CD14-positive monocyte (primary cell): ENCODE results near the gene FRMD4A. TPM values are rescaled to one million over a fixed set of nuclear protein-coding genes. Genes with fewer than 3 reads are reported as not detected.

ENCODE experiments used
- DNase-seq, 3 donors: peaks; one replicate each; pipeline ENCODE4 v3.0.0-alpha.2; 2011 to 2022
- H2AFZ ChIP-seq: 2 replicates; pipeline ENCODE4 v1.6.0; 2012; ENCODE audit warnings: mild to moderate bottlenecking, low read depth, low read length, inconsistent platforms; ENCODE audit not compliant: insufficient read depth, poor library complexity, severe bottlenecking
- H3K27ac ChIP-seq, 2 donors: 1 replicate in 1 of 2; 2 replicates in 1 of 2; pipeline ENCODE4 v1.5.1; 2012 to 2013; ENCODE audit warnings: low read length in 2 of 2, control low read depth in 1 of 2, inconsistent platforms in 1 of 2, low read depth in 1 of 2, mild to moderate bottlenecking in 1 of 2
- H3K27me3 ChIP-seq, 2 donors: one replicate each; pipeline versions ENCODE4 v1.6.0 to v1.6.1; 2011 to 2013; ENCODE audit warnings: low read length in 2 of 2; ENCODE audit not compliant: control insufficient read depth in 2 of 2, insufficient read depth in 2 of 2
- H3K36me3 ChIP-seq, 2 donors: replicated peaks in 1 of 2; 1 replicate in 1 of 2; 2 replicates in 1 of 2; pipeline versions ENCODE4 v1.5.1 to v1.6.1; 2012 to 2013; ENCODE audit warnings: low read length in 2 of 2, control low read depth in 1 of 2, inconsistent platforms in 1 of 2, mild to moderate bottlenecking in 1 of 2; ENCODE audit not compliant: insufficient read depth in 2 of 2, control insufficient read depth in 1 of 2
- H3K4me1 ChIP-seq, 2 donors: 1 replicate in 1 of 2; 2 replicates in 1 of 2; pipeline versions ENCODE4 v1.5.1 to v1.6.1; 2012 to 2013; ENCODE audit warnings: low read length in 2 of 2, control low read depth in 1 of 2, inconsistent platforms in 1 of 2, mild to moderate bottlenecking in 1 of 2, moderate library complexity in 1 of 2; ENCODE audit not compliant: insufficient read depth in 2 of 2, control insufficient read depth in 1 of 2
- H3K4me2 ChIP-seq: replicated peaks from 2 replicates; pipeline ENCODE3; 2012; ENCODE audit warnings: low read length, moderate library complexity, mild to moderate bottlenecking; ENCODE audit not compliant: poor library complexity, severe bottlenecking; ENCODE audit errors: extremely low read depth
- H3K4me3 ChIP-seq, 3 experiments: fragments of 200-600 bp in 1 of 3; sonication (generic) in 1 of 3; replicated peaks in 1 of 3; 1 replicate in 2 of 3; 2 replicates in 1 of 3; pipeline ENCODE4 v1.5.1; 2011 to 2013; ENCODE audit warnings: low read length in 3 of 3, mild to moderate bottlenecking in 3 of 3, control low read depth in 2 of 3, low read depth in 2 of 3, inconsistent platforms in 1 of 3, moderate library complexity in 1 of 3
- H3K79me2 ChIP-seq: 2 replicates; pipeline ENCODE4 v1.6.0; 2012; ENCODE audit warnings: mild to moderate bottlenecking, control low read depth, inconsistent platforms, low read length, moderate library complexity; ENCODE audit not compliant: insufficient read depth
- H3K9ac ChIP-seq: 2 replicates; pipeline ENCODE4 v1.6.0; 2017; ENCODE audit warnings: low read length, mild to moderate bottlenecking; ENCODE audit not compliant: insufficient read depth, poor library complexity, severe bottlenecking
- H3K9me3 ChIP-seq, 2 donors: replicated peaks in 1 of 2; 1 replicate in 1 of 2; 2 replicates in 1 of 2; pipeline versions ENCODE4 v1.5.1 to v1.6.1; 2012 to 2013; ENCODE audit warnings: low read length in 2 of 2, control low read depth in 1 of 2; ENCODE audit not compliant: control insufficient read depth in 1 of 2, insufficient read depth in 1 of 2
- H4K20me1 ChIP-seq: 2 replicates; pipeline ENCODE4 v1.6.0; 2012; ENCODE audit warnings: mild to moderate bottlenecking, low read length, control low read depth, moderate library complexity; ENCODE audit not compliant: insufficient read depth
- H3K27ac Mint-ChIP-seq, 7 donors: one replicate each; pipeline ENCODE4 v1.8.0; 2020; ENCODE audit warnings: mild to moderate bottlenecking in 7 of 7, mixed read lengths in 7 of 7, moderate library complexity in 6 of 7, inconsistent platforms in 2 of 7
- H3K27me3 Mint-ChIP-seq, 3 donors: one replicate each; pipeline ENCODE4 v1.8.0; 2021 to 2022; ENCODE audit warnings: low read depth in 3 of 3, mild to moderate bottlenecking in 3 of 3, mixed read lengths in 3 of 3, moderate library complexity in 3 of 3, inconsistent platforms in 1 of 3
- H3K36me3 Mint-ChIP-seq, 2 donors: one replicate each; pipeline ENCODE4 v1.8.0; 2020; ENCODE audit warnings: mixed read lengths in 2 of 2, inconsistent platforms in 1 of 2, mild to moderate bottlenecking in 1 of 2
- H3K4me1 Mint-ChIP-seq: one replicate; pipeline ENCODE4 v1.8.0; 2020; ENCODE audit warnings: mild to moderate bottlenecking, mixed read lengths
- H3K4me3 Mint-ChIP-seq, 2 donors: one replicate each; pipeline ENCODE4 v1.8.0; 2020; ENCODE audit warnings: mild to moderate bottlenecking in 2 of 2, mixed read lengths in 2 of 2, moderate library complexity in 1 of 2
- H3K9me3 Mint-ChIP-seq, 7 donors: one replicate each; pipeline ENCODE4 v1.8.0; 2020 to 2022; ENCODE audit warnings: mixed read lengths in 7 of 7, mild to moderate bottlenecking in 6 of 7, moderate library complexity in 6 of 7, inconsistent platforms in 2 of 7
- CTCF ChIP-seq: fragments of 200-600 bp; IDR thresholded peaks from one replicate; pipeline ENCODE4 v1.8.0; 2022; ENCODE audit warnings: antibody characterized with exemption, mild to moderate bottlenecking
- WGBS: methylation state at CpG from one replicate; pipeline ENCODE4 v1.1.5; 2013; ENCODE audit warnings: missing lambda C conversion rate; ENCODE audit not compliant: insufficient coverage; 5-methylcytosine and 5-hydroxymethylcytosine counted together
- intact Hi-C, 2 donors: fragments of 100-400 bp; cut with micrococcal nuclease; formaldehyde crosslinking; loops; one replicate each; pipeline versions ENCODE4 v1.15.0 to v1.15.1; 2023
- polyA plus RNA-seq, 3 donors: library from polyadenylated mRNA; depleted of rRNA in 1 of 3; unstranded in 2 of 3; stranded (reverse) in 1 of 3; fragments of 300-500 nt in 2 of 3; fragments of >200 nt in 1 of 3; fragmentation: Illumina TruSeq in 2 of 3; gene quantifications; 1 replicate in 2 of 3; 2 replicates in 1 of 3; pipeline ENCODE4 v1.2.3, GENCODE V29; 2012 to 2021

FRMD4A gene
- polyA plus RNA-seq, 3 donors: 0.12 TPM; not detected in 2

- Mint-ChIP-seq H3K4me1 (peaks cover 16% of the 10 kb centered on the region), H3K27me3 (peaks cover 33% of the 10 kb centered on the region in 3 donors), H3K4me3 (no peak overlapping the region), H3K27ac (no peak overlapping the region), H3K36me3 (no peaks in the 10 kb centered on the region), H3K9me3 (no peaks in the 10 kb centered on the region)
- H3K9me3 ChIP-seq: no peaks in the 10 kb centered on the region
- intact Hi-C loops: no loop called here
- H4K20me1 ChIP-seq: no peaks in the 10 kb centered on the region
- no peak overlapping the region for H2AFZ ChIP-seq
- no peak for TF ChIP-seq CTCF
- DNase-seq: no peak
- peaks cover 27 to 28% of the 10 kb centered on the region in 2 donors for H3K4me1 ChIP-seq
- H3K4me3 ChIP-seq: no peak overlapping the region
- H3K27me3 ChIP-seq: peaks cover 24 to 32% of the 10 kb centered on the region in 2 donors
- H3K9ac ChIP-seq: no peak overlapping the region
- H3K4me2 ChIP-seq: no peak overlapping the region
- no peak overlapping the region for H3K27ac ChIP-seq
- no CpG with 5 or more reads among the region's 8 CpGs for WGBS
- no peaks in the 10 kb centered on the region for H3K79me2 ChIP-seq
- H3K36me3 ChIP-seq: no peaks in the 10 kb centered on the region
Measured at GRCh38 chr10:13883636-13884444, 446.9 kb downstream of the FRMD4A start.

DNA sequence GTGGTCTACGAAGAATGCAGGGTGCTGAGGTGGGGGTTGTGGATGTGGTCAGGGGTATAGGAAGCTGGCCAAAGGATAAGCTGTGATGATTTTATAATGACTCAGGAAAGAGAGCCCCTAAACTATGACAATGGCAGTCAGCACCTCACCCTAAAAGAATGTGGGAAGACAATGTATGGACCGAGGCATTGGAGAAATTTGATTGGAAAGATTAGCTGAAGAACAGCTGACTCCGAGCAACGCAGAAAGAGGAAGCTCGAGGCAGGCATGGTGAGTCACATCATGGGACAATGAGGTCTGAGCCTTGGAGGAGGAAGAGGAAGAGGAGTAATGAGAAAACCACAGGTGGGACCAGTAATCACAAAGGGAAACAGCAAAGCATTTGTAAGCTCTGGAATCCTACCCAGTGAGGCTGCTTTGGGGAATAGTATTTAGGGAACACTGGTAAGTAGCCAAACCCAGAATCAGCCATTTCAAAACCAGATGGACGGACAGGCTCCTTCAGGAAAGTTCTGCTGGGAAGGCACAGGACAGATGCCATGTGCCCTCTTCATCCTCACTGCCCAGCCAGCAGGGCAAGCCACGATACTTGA, 448.5 kb downstream of the FRMD4A start:
- H3K27ac Mint-ChIP-seq: no peak overlapping the region
- H3K36me3 Mint-ChIP-seq: no peaks in the 10 kb centered on the region
- WGBS: 0% methylated on average over 7 of the region's 7 CpGs
- no peak for TF ChIP-seq CTCF
- no peaks in the 10 kb centered on the region for H3K79me2 ChIP-seq
- peak overlapping the region; percentile 31 to 71 for H3K27ac ChIP-seq
- peaks cover 14% of the 10 kb centered on the region for H3K4me1 Mint-ChIP-seq
- no peaks in the 10 kb centered on the region for H3K36me3 ChIP-seq
- peaks cover 27 to 28% of the 10 kb centered on the region in 2 donors for H3K4me1 ChIP-seq
- H3K9me3 Mint-ChIP-seq: no peaks in the 10 kb centered on the region
- peak overlapping the region; percentile 39 for H3K4me2 ChIP-seq
- no peak overlapping the region for H2AFZ ChIP-seq
- H3K9ac ChIP-seq: no peak overlapping the region
- intact Hi-C loops: no loop called here
- H4K20me1 ChIP-seq: no peaks in the 10 kb centered on the region
- H3K4me3 Mint-ChIP-seq: no peak overlapping the region
- peaks cover 13 to 17% of the 10 kb centered on the region in 2 donors for H3K27me3 ChIP-seq
- H3K9me3 ChIP-seq: no peaks in the 10 kb centered on the region
- H3K4me3 ChIP-seq: peak overlapping the region in 1 of 3 experiments; percentile 5
- DNase-seq: peak; percentile 88 to 96 (median 96)
- H3K27me3 Mint-ChIP-seq: peaks cover 19 to 29% (median 21%) of the 10 kb centered on the region in 3 donors
